HepG2 (cell line): ENCODE data around the gene MAP3K9. TPM values are rescaled to one million over a fixed set of nuclear protein-coding genes. Genes with fewer than 3 reads are reported as not detected.

Experiments used
- ATF1 ChIP-seq: IDR thresholded peaks from 2 replicates; pipeline ENCODE4 v1.6.1; 2016; ENCODE audit warnings: mild to moderate bottlenecking, control low read depth
- IRF2 ChIP-seq: IDR thresholded peaks from 2 replicates; pipeline ENCODE4 v1.6.1; 2018; ENCODE audit warnings: missing genetic modification reagents, missing compliant biosample characterization
- KIAA2018 ChIP-seq: sonication (generic); formaldehyde crosslinking; IDR thresholded peaks from 2 replicates; pipeline ENCODE4 v1.5.0; 2020; ENCODE audit warnings: mild to moderate bottlenecking, missing genetic modification reagents, borderline replicate concordance
- MBNL3 ChIP-seq: fragments of 250-450 bp; sonication (Bioruptor Pico); conservative IDR thresholded peaks from 2 replicates; pipeline ENCODE4 v1.8.0; 2022; ENCODE audit warnings: mild to moderate bottlenecking, inconsistent platforms
- PREB ChIP-seq: sonication (generic); formaldehyde crosslinking; IDR thresholded peaks from 2 replicates; pipeline ENCODE4 v1.4.0; 2020; ENCODE audit warnings: missing genetic modification reagents
- RBM39 ChIP-seq: fragments of 200-400 bp; formaldehyde crosslinking; IDR thresholded peaks from one replicate; pipeline ENCODE4 v1.6.1; 2018; ENCODE audit warnings: antibody characterized with exemption, mild to moderate bottlenecking, low read depth, low read length; ENCODE audit not compliant: poor library complexity, severe bottlenecking
- SNAPC5 ChIP-seq: sonication (generic); formaldehyde crosslinking; IDR thresholded peaks from 2 replicates; pipeline ENCODE4 v1.8.1; 2023; ENCODE audit warnings: mild to moderate bottlenecking, missing genetic modification reagents, borderline replicate concordance
- SP4 ChIP-seq: sonication (generic); formaldehyde crosslinking; IDR thresholded peaks from 2 replicates; pipeline ENCODE4 v1.8.1; 2023; ENCODE audit warnings: mild to moderate bottlenecking, missing genetic modification reagents
- TARDBP ChIP-seq: sonication (generic); formaldehyde crosslinking; IDR thresholded peaks from 2 replicates; pipeline ENCODE4 v1.8.0; 2022; ENCODE audit warnings: mild to moderate bottlenecking, missing genetic modification reagents
- ZNF337 ChIP-seq: sonication (generic); formaldehyde crosslinking; IDR thresholded peaks from 2 replicates; pipeline ENCODE4 v1.5.1; 2020; ENCODE audit warnings: missing genetic modification reagents, low read depth, mild to moderate bottlenecking, borderline replicate concordance
- ZNF720 ChIP-seq: sonication (generic); formaldehyde crosslinking; IDR thresholded peaks from 2 replicates; pipeline ENCODE4 v1.4.0; 2020; ENCODE audit warnings: missing genetic modification reagents
- ZNF747 ChIP-seq: sonication (generic); formaldehyde crosslinking; IDR thresholded peaks from 2 replicates; pipeline ENCODE4 v1.8.1; 2023; ENCODE audit warnings: missing genetic modification reagents, mild to moderate bottlenecking, borderline replicate concordance
- ZSCAN31 ChIP-seq: sonication (generic); formaldehyde crosslinking; IDR thresholded peaks from 2 replicates; pipeline ENCODE4 v1.5.0; 2020; ENCODE audit warnings: low read depth, mild to moderate bottlenecking, missing genetic modification reagents
- polyA plus RNA-seq, 8 experiments: library from polyadenylated mRNA; depleted of rRNA in 3 of 8; stranded (reverse) in 7 of 8; unstranded in 1 of 8; fragments of >200 nt; fragmentation: Illumina TruSeq in 4 of 8; extraction: Trizol in 4 of 8; gene quantifications; 2 replicates each; pipeline versions ENCODE4 v1.2.1 to v1.2.3, GENCODE V29; 2011 to 2016; ENCODE audit warnings: low read depth in 4 of 8, missing spikeins in 1 of 8, mixed read lengths in 1 of 8; ENCODE audit not compliant: insufficient read depth in 1 of 8
- total RNA-seq, 5 experiments: library from RNA; depleted of rRNA; stranded (reverse); fragments of >200 nt; fragmentation: Illumina TruSeq; extraction: Trizol; gene quantifications; 2 replicates each; pipeline ENCODE4 v1.2.3, GENCODE V29; 2016; ENCODE audit warnings: low read depth in 1 of 5

MAP3K9 gene
- total and polyA plus RNA-seq, 2 of the 13 experiments (the other 11 are each of a cell fraction or from before 2014, with no cell fraction given): 4.3 to 4.5 TPM

- TF ChIP-seq KIAA2018 (CRISPR knock-in tag): no peak
- TF ChIP-seq TARDBP (CRISPR knock-in tag): 0 out of 2 replicates have a peak, but pooled peaks have one; percentile 29
- TF ChIP-seq ATF1 (CRISPR knock-in tag): no peak
- TF ChIP-seq PREB: no peak
- no peak for TF ChIP-seq ZNF747 (CRISPR knock-in tag)
- no peak for TF ChIP-seq ZSCAN31 (CRISPR knock-in tag)
- peak; percentile 26 for TF ChIP-seq RBM39
- TF ChIP-seq SP4 (CRISPR knock-in tag): peak; percentile 77; the same call in 1 of the 2 replicates
- TF ChIP-seq IRF2 (CRISPR knock-in tag): peak; percentile 38; the same call in 1 of the 2 replicates
- TF ChIP-seq ZNF720: no peak
- no peak for TF ChIP-seq SNAPC5
- TF ChIP-seq MBNL3 (CRISPR knock-in tag): no peak
- no peak for TF ChIP-seq ZNF337 (CRISPR knock-in tag)
These were observed at the start of gene MAP3K9 (continued) for GRCh38 chr14:70809225-70810219.
